GM23248 (cell line): ENCODE measurements around the gene KLHL40. TPM values are rescaled to one million over a fixed set of nuclear protein-coding genes. Genes with fewer than 3 reads are reported as not detected.

ENCODE experiments used
- DNase-seq: peaks from one replicate; pipeline ENCODE4 v3.0.0-alpha.2; 2015
- H2AFZ ChIP-seq: fragments of 200-600 bp; sonication (generic); 2 replicates; pipeline ENCODE4 v1.6.1; 2016; ENCODE audit warnings: antibody characterized with exemption
- H3F3A ChIP-seq: fragments of 200-600 bp; sonication (generic); 2 replicates; pipeline ENCODE4 v1.6.1; 2016; ENCODE audit warnings: mild to moderate bottlenecking, antibody characterized with exemption, mixed run types; ENCODE audit not compliant: insufficient read depth
- H3K27ac ChIP-seq: fragments of 200-600 bp; sonication (generic); 2 replicates; pipeline ENCODE4 v1.5.1; 2016; ENCODE audit warnings: mild to moderate bottlenecking
- H3K27me3 ChIP-seq: fragments of 200-600 bp; sonication (generic); replicated peaks from 2 replicates; pipeline ENCODE4 v1.6.1; 2016; ENCODE audit warnings: mild to moderate bottlenecking; ENCODE audit not compliant: insufficient read depth
- H3K36me3 ChIP-seq: fragments of 200-600 bp; sonication (generic); 2 replicates; pipeline ENCODE4 v1.6.1; 2016; ENCODE audit warnings: low read depth, mild to moderate bottlenecking
- H3K4me1 ChIP-seq: fragments of 200-600 bp; sonication (generic); 2 replicates; pipeline ENCODE4 v1.6.1; 2016; ENCODE audit warnings: mild to moderate bottlenecking; ENCODE audit not compliant: insufficient read depth
- H3K4me2 ChIP-seq: fragments of 200-600 bp; sonication (generic); one replicate; pipeline ENCODE4 v1.6.1; 2016; ENCODE audit warnings: mild to moderate bottlenecking; ENCODE audit not compliant: unreplicated experiment
- H3K4me3 ChIP-seq: fragments of 200-600 bp; sonication (generic); 2 replicates; pipeline ENCODE4 v1.5.1; 2016; ENCODE audit warnings: mild to moderate bottlenecking
- H3K79me2 ChIP-seq: fragments of 200-600 bp; sonication (generic); 2 replicates; pipeline ENCODE4 v1.6.1; 2016; ENCODE audit warnings: mild to moderate bottlenecking; ENCODE audit not compliant: insufficient read depth
- H3K9ac ChIP-seq: fragments of 200-600 bp; sonication (generic); 2 replicates; pipeline ENCODE4 v1.6.1; 2016; ENCODE audit warnings: mild to moderate bottlenecking
- H3K9me2 ChIP-seq: fragments of 200-600 bp; sonication (generic); 2 replicates; pipeline ENCODE4 v1.6.1; 2016; ENCODE audit warnings: mixed run types, mild to moderate bottlenecking, moderate library complexity; ENCODE audit not compliant: insufficient read depth
- H3K9me3 ChIP-seq: fragments of 200-600 bp; sonication (generic); one replicate; pipeline ENCODE4 v1.6.1; 2017; ENCODE audit warnings: low read depth
- H4K20me1 ChIP-seq: fragments of 200-600 bp; sonication (generic); 2 replicates; pipeline ENCODE4 v1.6.0; 2016; ENCODE audit not compliant: insufficient read depth
- EZH2 ChIP-seq: fragments of 200-600 bp; sonication (generic); IDR thresholded peaks from 2 replicates; pipeline ENCODE4 v1.6.1; 2018; ENCODE audit warnings: antibody characterized with exemption, mild to moderate bottlenecking; ENCODE audit not compliant: insufficient read depth, poor library complexity, severe bottlenecking
- EZH2phosphoT487 ChIP-seq: fragments of 200-600 bp; sonication (generic); IDR thresholded peaks from 2 replicates; pipeline ENCODE4 v1.6.1; 2018; ENCODE audit warnings: antibody characterized with exemption, moderate library complexity, mild to moderate bottlenecking, low read depth; ENCODE audit not compliant: insufficient read depth
- WGBS, 2 experiments: methylation state at CpG; one replicate each; pipeline ENCODE4 v1.1.6; 2015 to 2017; ENCODE audit warnings: low lambda C conversion rate in 2 of 2, low coverage in 1 of 2; ENCODE audit errors: missing lambda C conversion rate in 2 of 2; 5-methylcytosine and 5-hydroxymethylcytosine counted together
- in situ Hi-C: fragments of 300-500 bp; cut with MboI; formaldehyde crosslinking; loops from 2 replicates; pipeline ENCODE4 v1.15.0; 2020
- polyA plus RNA-seq: library from polyadenylated mRNA; unstranded; fragments of >200 nt; fragmentation: Nextera tagmentation; extraction: Ambion mirVana; gene quantifications from 2 replicates; pipeline ENCODE4 v1.2.1, GENCODE V29; 2016
- total RNA-seq: library from RNA; depleted of rRNA; stranded (reverse); fragments of >200 nt; shearing (Covaris generic); gene quantifications from 2 replicates; pipeline ENCODE4 v1.2.3, GENCODE V29; 2014; rRNA removed

Gene KLHL40
- total and polyA plus RNA-seq, 2 experiments from 2014 or later, result not detected

- no peak overlapping the region for H2AFZ ChIP-seq
- DNase-seq, result no peak
- no peaks in the 10 kb centered on the region for H3K79me2 ChIP-seq
- H3K36me3 ChIP-seq, result no peaks in the 10 kb centered on the region
- TF ChIP-seq EZH2phosphoT487 (no peak), EZH2 (no peak)
- WGBS, 2 experiments, result 50 to 58% methylated on average over 12 of the region's 12 CpGs
- H3K9ac ChIP-seq, result no peak overlapping the region
- no peak overlapping the region for H3K4me2 ChIP-seq
- no peak overlapping the region for H3K4me3 ChIP-seq
- H3K27me3 ChIP-seq, result no peaks in the 10 kb centered on the region
- no peaks in the 10 kb centered on the region for H3K9me2 ChIP-seq
- no peaks in the 10 kb centered on the region for H3K4me1 ChIP-seq
- H3K27ac ChIP-seq, result no peak overlapping the region
- H3K9me3 ChIP-seq, result no peaks in the 10 kb centered on the region
- no peaks in the 10 kb centered on the region for H4K20me1 ChIP-seq
- H3F3A ChIP-seq, result no peaks in the 10 kb centered on the region; the same call in 1 of the 2 replicates
- in situ Hi-C loops, result no loop called here
Measured at GRCh38 chr3:42739401-42740158, 54.2 kb downstream of the KLHL40 start.

- Histone ChIP-seq H3K4me2 (no peak overlapping the region), H3K79me2 (no peaks in the 10 kb centered on the region), H3F3A (no peaks in the 10 kb centered on the region; the same call in 1 of the 2 replicates), H3K4me1 (no peaks in the 10 kb centered on the region), H3K36me3 (no peaks in the 10 kb centered on the region), H3K9me3 (no peaks in the 10 kb centered on the region), H3K9me2 (no peaks in the 10 kb centered on the region), H4K20me1 (no peaks in the 10 kb centered on the region), H3K4me3 (no peak overlapping the region), H3K9ac (no peak overlapping the region), H2AFZ (no peak overlapping the region), H3K27me3 (no peaks in the 10 kb centered on the region), H3K27ac (no peak overlapping the region)
- in situ Hi-C loops, result no loop called here
- 56 to 71% methylated on average over 3 of the region's 3 CpGs for WGBS, 2 experiments
- DNase-seq, result no peak
- TF ChIP-seq EZH2, result no peak
- TF ChIP-seq EZH2phosphoT487, result no peak
Measured at GRCh38 chr3:42741796-42742195, 56.5 kb downstream of the KLHL40 start.

Other genes starting within 250 kb of the KLHL40 start
- not detected in 2 replicates for gene VIPR1, start 182.9 kb upstream of the KLHL40 start, total RNA-seq
- not detected in 2 replicates for gene VIPR1, start 182.9 kb upstream of the KLHL40 start, polyA plus RNA-seq
- gene SEC22C, start 103.6 kb upstream of the KLHL40 start, total RNA-seq, result 67.3 and 80.1 TPM in 2 replicates
- gene SEC22C, start 103.6 kb upstream of the KLHL40 start, polyA plus RNA-seq, result 55.9 and 56.9 TPM in 2 replicates
- 11.1 and 23.5 TPM in 2 replicates for gene SS18L2, start 94.7 kb upstream of the KLHL40 start, total RNA-seq
- 46.9 and 49.1 TPM in 2 replicates for gene SS18L2, start 94.7 kb upstream of the KLHL40 start, polyA plus RNA-seq
- gene NKTR, start 84.9 kb upstream of the KLHL40 start, total RNA-seq, result 26.0 and 41.9 TPM in 2 replicates
- gene NKTR, start 84.9 kb upstream of the KLHL40 start, polyA plus RNA-seq, result 25.8 and 32.6 TPM in 2 replicates
- gene ZBTB47, start 31.8 kb upstream of the KLHL40 start, total RNA-seq, result 65.4 and 72.8 TPM in 2 replicates
- gene ZBTB47, start 31.8 kb upstream of the KLHL40 start, polyA plus RNA-seq, result 5.2 TPM in 2 replicates
- not detected in 2 replicates for gene HHATL, start 17.3 kb downstream of the KLHL40 start, total RNA-seq
- gene HHATL, start 17.3 kb downstream of the KLHL40 start, polyA plus RNA-seq, result not detected in 2 replicates
- 0.22 and 1.3 TPM in 2 replicates for gene CCDC13, start 87.7 kb downstream of the KLHL40 start, total RNA-seq
- gene CCDC13, start 87.7 kb downstream of the KLHL40 start, polyA plus RNA-seq, result 0.41 and 1.1 TPM in 2 replicates
- 154 and 173 TPM in 2 replicates for gene HIGD1A, start 119.0 kb downstream of the KLHL40 start, total RNA-seq
- gene HIGD1A, start 119.0 kb downstream of the KLHL40 start, polyA plus RNA-seq, result 211 and 217 TPM in 2 replicates
- gene ACKR2, start 123.9 kb downstream of the KLHL40 start, total RNA-seq, result 0.11 TPM in 1 of 2 replicates, not detected in the other
- 0.23 and 0.32 TPM in 2 replicates for gene ACKR2, start 123.9 kb downstream of the KLHL40 start, polyA plus RNA-seq
- gene CYP8B1, start 190.3 kb downstream of the KLHL40 start, total RNA-seq, result not detected in 2 replicates
- gene CYP8B1, start 190.3 kb downstream of the KLHL40 start, polyA plus RNA-seq, result not detected in 2 replicates
- 1.4 and 1.5 TPM in 2 replicates for gene ZNF662, start 220.6 kb downstream of the KLHL40 start, total RNA-seq
- 1.6 and 2.3 TPM in 2 replicates for gene ZNF662, start 220.6 kb downstream of the KLHL40 start, polyA plus RNA-seq